Esophagus squamous epithelium (tissue), 4 donors: ENCODE results near the gene THAP4.

Experiments
- POLR2A ChIP-seq, 4 donors: fragments of 450-650 bp; IDR thresholded peaks; one replicate each; pipeline ENCODE4 v1.6.1; 2017; ENCODE audit warnings: antibody characterized with exemption in 4 of 4, mild to moderate bottlenecking in 4 of 4, moderate library complexity in 3 of 4
- TF ChIP-seq, protein P1 (sequence below), 6 experiments: fragments of 450-650 bp in 4 of 6; fragments of 200-600 bp in 2 of 6; sonication (generic) in 2 of 6; IDR thresholded peaks; one replicate each; pipeline ENCODE4 v1.5.1; 2016 to 2019; ENCODE audit warnings: antibody characterized with exemption in 6 of 6, mild to moderate bottlenecking in 4 of 6, moderate library complexity in 4 of 6

DNA sequence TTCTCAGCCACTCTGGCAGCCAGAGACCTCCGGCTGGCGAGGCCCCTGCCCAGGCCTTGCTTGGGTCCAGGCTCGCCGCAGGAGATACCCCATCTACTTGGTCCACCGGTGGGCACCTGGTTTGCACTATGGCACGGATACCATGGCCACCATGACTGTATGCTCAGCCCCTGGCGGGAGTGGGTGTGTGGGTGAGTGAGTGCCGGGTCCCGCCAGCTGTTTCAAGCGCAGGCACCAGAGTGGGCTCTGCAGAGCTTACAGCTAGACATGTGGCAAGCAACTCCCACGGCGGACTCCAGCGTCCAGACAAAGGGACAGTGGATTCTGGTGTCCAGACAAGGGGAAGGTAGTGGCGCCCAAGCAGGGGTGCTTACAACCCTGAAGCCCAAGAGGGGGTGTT is 2.0 kb upstream of the THAP4 start:
- TF ChIP-seq, protein P1, sequence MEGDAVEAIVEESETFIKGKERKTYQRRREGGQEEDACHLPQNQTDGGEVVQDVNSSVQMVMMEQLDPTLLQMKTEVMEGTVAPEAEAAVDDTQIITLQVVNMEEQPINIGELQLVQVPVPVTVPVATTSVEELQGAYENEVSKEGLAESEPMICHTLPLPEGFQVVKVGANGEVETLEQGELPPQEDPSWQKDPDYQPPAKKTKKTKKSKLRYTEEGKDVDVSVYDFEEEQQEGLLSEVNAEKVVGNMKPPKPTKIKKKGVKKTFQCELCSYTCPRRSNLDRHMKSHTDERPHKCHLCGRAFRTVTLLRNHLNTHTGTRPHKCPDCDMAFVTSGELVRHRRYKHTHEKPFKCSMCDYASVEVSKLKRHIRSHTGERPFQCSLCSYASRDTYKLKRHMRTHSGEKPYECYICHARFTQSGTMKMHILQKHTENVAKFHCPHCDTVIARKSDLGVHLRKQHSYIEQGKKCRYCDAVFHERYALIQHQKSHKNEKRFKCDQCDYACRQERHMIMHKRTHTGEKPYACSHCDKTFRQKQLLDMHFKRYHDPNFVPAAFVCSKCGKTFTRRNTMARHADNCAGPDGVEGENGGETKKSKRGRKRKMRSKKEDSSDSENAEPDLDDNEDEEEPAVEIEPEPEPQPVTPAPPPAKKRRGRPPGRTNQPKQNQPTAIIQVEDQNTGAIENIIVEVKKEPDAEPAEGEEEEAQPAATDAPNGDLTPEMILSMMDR (IDR thresholded peaks at IDR 0.05), result no peak
- no peak for TF ChIP-seq POLR2A (IDR thresholded peaks at IDR 0.05)
